IMR-90 (cell line): ENCODE data around the gene PPP1CB. TPM values are rescaled to one million over a fixed set of nuclear protein-coding genes. Genes with fewer than 3 reads are reported as not detected.

Experiments
- ATAC-seq: fragments of 200-7000 bp; cut with Tn5 transposase; 2 replicates; pipeline ENCODE4 v1.9.1; 2020; ENCODE audit warnings: low read depth, mild to moderate bottlenecking, moderate library complexity
- BruUV-seq: library from RNA; stranded (reverse); fragments of 400-500 nt; replicated peaks from 2 replicates; lab custom pipeline; 2021; lab: Mats Ljungman, UMichigan
- CTCF ChIA-PET: fragments of 300-600 bp; formaldehyde crosslinking; extraction: SDS; loops from one replicate; lab custom pipeline; 2021; ENCODE audit warnings: antibody characterized with exemption; lab: Yijun Ruan, JAX
- POLR2A ChIA-PET: fragments of 300-600 bp; sonication (Branson Sonifier 250); formaldehyde crosslinking; loops from one replicate; lab custom pipeline; 2022; ENCODE audit warnings: antibody characterized with exemption; ENCODE audit not compliant: unreplicated experiment; lab: Charles Lee
- DNase-seq: peaks from one replicate; pipeline ENCODE4 v3.0.0; 2013
- H2AFZ ChIP-seq: replicated peaks from 2 replicates; pipeline ENCODE3; 2013; ENCODE audit warnings: low read length, mild to moderate bottlenecking; ENCODE audit not compliant: poor library complexity
- H2AK5ac ChIP-seq: 2 replicates; pipeline ENCODE4 v1.6.1; 2013; ENCODE audit warnings: low read depth, low read length, inconsistent platforms
- H2AK9ac ChIP-seq: replicated peaks from 2 replicates; pipeline ENCODE3; 2013; ENCODE audit warnings: mild to moderate bottlenecking, low read depth, low read length, moderate library complexity; ENCODE audit not compliant: poor library complexity
- H2BK120ac ChIP-seq: 2 replicates; pipeline ENCODE4 v1.6.1; 2013; ENCODE audit warnings: low read depth, low read length, inconsistent platforms
- H2BK15ac ChIP-seq: 3 replicates; pipeline ENCODE4 v1.6.1; 2013; ENCODE audit warnings: low read depth, low read length, inconsistent platforms
- H2BK20ac ChIP-seq: 2 replicates; pipeline ENCODE4 v1.6.1; 2013; ENCODE audit warnings: low read depth, mild to moderate bottlenecking, inconsistent platforms, low read length, moderate library complexity
- H2BK5ac ChIP-seq: 2 replicates; pipeline ENCODE4 v1.6.1; 2013; ENCODE audit warnings: mild to moderate bottlenecking, low read depth, low read length, inconsistent platforms; ENCODE audit not compliant: poor library complexity, severe bottlenecking
- H3K14ac ChIP-seq: replicated peaks from 2 replicates; pipeline ENCODE4 v1.6.1; 2013; ENCODE audit warnings: low read depth, low read length, inconsistent platforms
- H3K18ac ChIP-seq: 2 replicates; pipeline ENCODE4 v1.6.1; 2013; ENCODE audit warnings: low read depth, low read length, control low read depth
- H3K23ac ChIP-seq: 2 replicates; pipeline ENCODE4 v1.6.1; 2013; ENCODE audit warnings: low read depth, low read length, inconsistent platforms
- H3K27ac ChIP-seq: 2 replicates; pipeline ENCODE4 v1.5.1; 2013; ENCODE audit warnings: mild to moderate bottlenecking, control low read depth, low read length; ENCODE audit not compliant: insufficient read depth
- H3K27me3 ChIP-seq: 2 replicates; pipeline ENCODE4 v1.6.1; 2013; ENCODE audit warnings: low read length; ENCODE audit not compliant: control insufficient read depth, insufficient read depth
- H3K36me3 ChIP-seq: 2 replicates; pipeline ENCODE4 v1.6.1; 2013; ENCODE audit warnings: low read length, mixed read lengths; ENCODE audit not compliant: control insufficient read depth, insufficient read depth
- H3K4ac ChIP-seq: 2 replicates; pipeline ENCODE4 v1.6.1; 2013; ENCODE audit warnings: low read depth, low read length, inconsistent platforms
- H3K4me1 ChIP-seq: 2 replicates; pipeline ENCODE4 v1.6.1; 2013; ENCODE audit warnings: low read length, mixed read lengths; ENCODE audit not compliant: control insufficient read depth, insufficient read depth
- H3K4me2 ChIP-seq: 2 replicates; pipeline ENCODE4 v1.6.1; 2013; ENCODE audit warnings: low read depth, mild to moderate bottlenecking, control low read depth, low read length, moderate library complexity
- H3K4me3 ChIP-seq: 2 replicates; pipeline ENCODE4 v1.5.1; 2013; ENCODE audit warnings: low read depth, mild to moderate bottlenecking, control low read depth, low read length, moderate library complexity; ENCODE audit not compliant: insufficient read depth
- H3K56ac ChIP-seq: 2 replicates; pipeline ENCODE4 v1.6.1; 2013; ENCODE audit warnings: low read length, inconsistent platforms; ENCODE audit not compliant: insufficient read depth; ENCODE audit errors: extremely low read depth
- H3K79me1 ChIP-seq, 2 experiments: 2 replicates each; pipeline ENCODE4 v1.6.1; 2013; ENCODE audit warnings: low read length in 2 of 2, inconsistent platforms in 1 of 2, low read depth in 1 of 2
- H3K9ac ChIP-seq: 2 replicates; pipeline ENCODE4 v1.6.1; 2013; ENCODE audit warnings: low read depth, low read length, control low read depth
- H3K9me1 ChIP-seq: 2 replicates; pipeline ENCODE4 v1.6.1; 2013; ENCODE audit warnings: low read length, inconsistent platforms; ENCODE audit not compliant: insufficient read depth
- H3K9me3 ChIP-seq: 2 replicates; pipeline ENCODE4 v1.6.1; 2013; ENCODE audit warnings: low read length; ENCODE audit not compliant: control insufficient read depth, insufficient read depth
- H4K20me1 ChIP-seq: 2 replicates; pipeline ENCODE4 v1.6.1; 2013; ENCODE audit warnings: low read length, inconsistent platforms; ENCODE audit not compliant: insufficient read depth
- H4K5ac ChIP-seq: 2 replicates; pipeline ENCODE4 v1.6.1; 2013; ENCODE audit warnings: mild to moderate bottlenecking, low read depth, low read length, control low read depth
- H4K8ac ChIP-seq, 2 experiments: 2 replicates each; pipeline ENCODE4 v1.6.1; 2013; ENCODE audit warnings: low read depth in 2 of 2, low read length in 2 of 2, control low read depth in 1 of 2, inconsistent platforms in 1 of 2
- H4K91ac ChIP-seq: 2 replicates; pipeline ENCODE4 v1.6.1; 2013; ENCODE audit warnings: low read depth, low read length, inconsistent platforms; ENCODE audit not compliant: insufficient read depth
- BHLHE40 ChIP-seq: fragments of 150-350 bp; IDR thresholded peaks from 2 replicates; pipeline ENCODE4 v1.6.1; 2016; ENCODE audit warnings: mild to moderate bottlenecking, low read depth, low read length
- CHD1 ChIP-seq: IDR thresholded peaks from 2 replicates; pipeline ENCODE4 v1.6.1; 2012; ENCODE audit warnings: low read depth, low read length, improper control_type of control experiment
- CTCF ChIP-seq: conservative IDR thresholded peaks from 2 replicates; pipeline ENCODE4 v1.5.1; 2012; ENCODE audit warnings: mild to moderate bottlenecking, low read depth, low read length, improper control_type of control experiment
- ELK1 ChIP-seq: fragments of 150-350 bp; IDR thresholded peaks from 2 replicates; pipeline ENCODE4 v1.6.1; 2016; ENCODE audit warnings: low read depth, mild to moderate bottlenecking, low read length, moderate library complexity, borderline replicate concordance
- FOS ChIP-seq: fragments of 150-350 bp; IDR thresholded peaks from 2 replicates; pipeline ENCODE4 v1.6.1; 2016; ENCODE audit warnings: low read depth, low read length
- MAZ ChIP-seq: IDR thresholded peaks from 2 replicates; pipeline ENCODE4 v1.6.1; 2012; ENCODE audit warnings: low read depth, mild to moderate bottlenecking, low read length, improper control_type of control experiment, moderate library complexity, borderline replicate concordance
- MXI1 ChIP-seq: IDR thresholded peaks from 2 replicates; pipeline ENCODE4 v1.6.1; 2012; ENCODE audit warnings: low read depth, mild to moderate bottlenecking, low read length, moderate library complexity, borderline replicate concordance
- NFE2L2 ChIP-seq: fragments of 150-350 bp; IDR thresholded peaks from 2 replicates; pipeline ENCODE4 v1.6.1; 2016; ENCODE audit warnings: low read depth, mild to moderate bottlenecking, low read length
- POLR2A ChIP-seq: IDR thresholded peaks from 2 replicates; pipeline ENCODE4 v1.6.1; 2012; ENCODE audit warnings: mild to moderate bottlenecking, low read depth, low read length
- RFX5 ChIP-seq: IDR thresholded peaks from 2 replicates; pipeline ENCODE4 v1.8.0; 2012; ENCODE audit warnings: low read depth, mild to moderate bottlenecking, low read length, moderate library complexity
- SMC3 ChIP-seq: fragments of 150-350 bp; IDR thresholded peaks from 2 replicates; pipeline ENCODE4 v1.6.1; 2016; ENCODE audit warnings: low read depth, mild to moderate bottlenecking, antibody characterized with exemption, low read length, moderate library complexity
- USF2 ChIP-seq: fragments of 150-350 bp; IDR thresholded peaks from 2 replicates; pipeline ENCODE4 v1.6.1; 2017; ENCODE audit warnings: mild to moderate bottlenecking, antibody characterized with exemption, low read length, low read depth
- WGBS, 2 experiments: methylation state at CpG; one replicate each; pipeline versions ENCODE4 v1.1.5 to v1.1.7; 2013; ENCODE audit warnings: missing lambda C conversion rate in 2 of 2; ENCODE audit not compliant: insufficient read length in 1 of 2; ENCODE audit errors: extremely low coverage in 2 of 2; 5-methylcytosine and 5-hydroxymethylcytosine counted together
- dilution Hi-C: fragments of 300-500 bp; cut with HindIII; formaldehyde crosslinking; loops from one replicate; pipeline ENCODE4 v1.14.3; 2018; ENCODE audit warnings: low sequenced_read_pairs; ENCODE audit not compliant: unreplicated experiment
- in situ Hi-C: fragments of 300-500 bp; cut with MboI; formaldehyde crosslinking; loops from 3 replicates; pipeline ENCODE4 v1.14.3; 2019; ENCODE audit warnings: low sequenced_read_pairs, inconsistent platforms, mixed read lengths
- intact Hi-C: fragments of 100-400 bp; cut with micrococcal nuclease; formaldehyde crosslinking; loops from 2 replicates; pipeline ENCODE4 v1.10.0; 2022
- polyA plus RNA-seq, 3 experiments: library from polyadenylated mRNA; depleted of rRNA; stranded (reverse); fragments of >200 nt; gene quantifications; 2 replicates each; pipeline ENCODE4 v1.2.3, GENCODE V29; 2012; ENCODE audit warnings: low replicate concordance in 1 of 3
- total RNA-seq: library from RNA; depleted of rRNA; stranded (reverse); fragments of >200 nt; gene quantifications from 2 replicates; pipeline ENCODE4 v1.2.3, GENCODE V29; 2012

The PPP1CB gene
- total and polyA plus RNA-seq, 2 of the 4 experiments (the other 2 are of a cell fraction) = 37.7 to 111 TPM

GRCh38 chr2:28778392-28778791, 26.8 kb downstream of the PPP1CB start:
- no peak overlapping the region for H4K5ac ChIP-seq
- H3K79me1 ChIP-seq = peaks cover 18 to 49% of the 10 kb centered on the region in 2 experiments
- H3K36me3 ChIP-seq = peaks cover 23% of the 10 kb centered on the region
- H4K91ac ChIP-seq = no peak overlapping the region
- WGBS, 2 experiments = 100% methylated on average over 2 of the region's 5 CpGs; no CpG with 5 or more reads in 1 of the 2 experiments
- H3K9me3 ChIP-seq = no peaks in the 10 kb centered on the region
- H3K4ac ChIP-seq = no peak overlapping the region
- peaks cover 4% of the 10 kb centered on the region; the same call in 1 of the 2 replicates for H3K9me1 ChIP-seq
- H2BK15ac ChIP-seq = no peak overlapping the region
- H3K56ac ChIP-seq = no peak overlapping the region
- H2AK5ac ChIP-seq = no peak overlapping the region
- H3K23ac ChIP-seq = no peak overlapping the region
- H2BK5ac ChIP-seq = no peak overlapping the region
- H2AK9ac ChIP-seq = no peak overlapping the region
- no peak overlapping the region for H2BK20ac ChIP-seq
- H4K20me1 ChIP-seq = peaks cover 40% of the 10 kb centered on the region
- no peak overlapping the region for H3K4me3 ChIP-seq
- DNase-seq = no peak
- intact Hi-C loops (no loop called here), in situ Hi-C loops (no loop called here), dilution Hi-C loops (no loop called here)
- H3K27ac ChIP-seq = no peak overlapping the region
- no peak overlapping the region for H4K8ac ChIP-seq
- no peak overlapping the region for H3K18ac ChIP-seq
- H2BK120ac ChIP-seq = no peak overlapping the region
- no peak overlapping the region for H2AFZ ChIP-seq
- H3K4me2 ChIP-seq = no peak overlapping the region
- ChIA-PET CTCF (no interaction called here), POLR2A (interaction anchor here (0.5 kb wide), 1 partner anchor 27 kb away, joined by 4 read pairs; the partner anchor contains the start of gene PPP1CB)
- TF ChIP-seq CHD1 (no peak), CTCF (no peak), MAZ (no peak), BHLHE40 (no peak), SMC3 (no peak), MXI1 (no peak), NFE2L2 (no peak), USF2 (no peak), RFX5 (no peak), FOS (no peak), ELK1 (no peak), POLR2A (no peak)
- no peaks in the 10 kb centered on the region for H3K27me3 ChIP-seq
- ATAC-seq = no peak
- H3K9ac ChIP-seq = no peak overlapping the region
- BruUV-seq = no TSS peak
- H3K14ac ChIP-seq = no peak overlapping the region
- no peaks in the 10 kb centered on the region for H3K4me1 ChIP-seq
